Measurements from ENCODE around the gene FCN1.

Gene FCN1

GRCh38 chr9:134937566-134938345 is 20.0 kb upstream of the FCN1 start:
- DNase-seq (ENCODE audit: low read depth in 2 of 3, low spot score in 2 of 3), result no peak

- no peak for DNase-seq (ENCODE audit: low read depth in 2 of 3, low spot score in 2 of 3)
These were observed 19.4 kb upstream of the FCN1 start for GRCh38 chr9:134937164-134937555.

- DNase-seq (ENCODE audit: low read depth in 2 of 3, low spot score in 2 of 3), result no peak
These were observed 18.8 kb upstream of the FCN1 start for GRCh38 chr9:134936346-134937163.

GRCh38 chr9:134935701-134936345 is 18.1 kb upstream of the FCN1 start:
- DNase-seq (ENCODE audit: low read depth in 2 of 3, low spot score in 2 of 3), result no peak

- DNase-seq (ENCODE audit: low read depth in 2 of 3, low spot score in 2 of 3), result no peak
These were observed 17.4 kb upstream of the FCN1 start for GRCh38 chr9:134935056-134935640.

- DNase-seq (ENCODE audit: low read depth in 2 of 3, low spot score in 2 of 3), result no peak
These were observed 15.5 kb upstream of the FCN1 start for GRCh38 chr9:134933076-134933659.

GRCh38 chr9:134932606-134933005 is 14.9 kb upstream of the FCN1 start:
- no peak for DNase-seq (ENCODE audit: low read depth in 2 of 3, low spot score in 2 of 3)

- DNase-seq (ENCODE audit: low read depth in 2 of 3, low spot score in 2 of 3), result no peak
These were observed 14.5 kb upstream of the FCN1 start for GRCh38 chr9:134932171-134932570.

- DNase-seq (ENCODE audit: low read depth in 2 of 3, low spot score in 2 of 3), result no peak
These were observed 12.7 kb upstream of the FCN1 start for GRCh38 chr9:134930398-134930797.

- DNase-seq (ENCODE audit: low read depth in 2 of 3, low spot score in 2 of 3), result no peak
These were observed 11.8 kb upstream of the FCN1 start for GRCh38 chr9:134929193-134930158.

- no peak for DNase-seq (ENCODE audit: low read depth in 2 of 3, low spot score in 2 of 3)
These were observed 10.9 kb upstream of the FCN1 start for GRCh38 chr9:134928436-134929192.

- DNase-seq (ENCODE audit: low read depth in 2 of 3, low spot score in 2 of 3), result no peak
These were observed 7.3 kb upstream of the FCN1 start for GRCh38 chr9:134925011-134925511.

GRCh38 chr9:134923466-134923865 is 5.8 kb upstream of the FCN1 start:
- DNase-seq (ENCODE audit: low read depth in 2 of 3, low spot score in 2 of 3), result no peak

- no peak for DNase-seq (ENCODE audit: low read depth in 2 of 3, low spot score in 2 of 3)
These were observed 5.2 kb upstream of the FCN1 start for GRCh38 chr9:134922932-134923240.

- DNase-seq (ENCODE audit: low read depth in 2 of 3, low spot score in 2 of 3), result no peak
These were observed 4.6 kb upstream of the FCN1 start for GRCh38 chr9:134922066-134922931.

- no peak for DNase-seq (ENCODE audit: low read depth in 2 of 3, low spot score in 2 of 3)
These were observed 1.6 kb upstream of the FCN1 start for GRCh38 chr9:134919303-134919702.

- no peak for DNase-seq (ENCODE audit: low read depth in 2 of 3, low spot score in 2 of 3)
These were observed 934 bp upstream of the FCN1 start for GRCh38 chr9:134918646-134919045.

- DNase-seq (ENCODE audit: low read depth in 2 of 3, low spot score in 2 of 3), result no peak
These were observed 1.5 kb downstream of the FCN1 start for GRCh38 chr9:134916161-134916665.

Data from activated CD8-positive, alpha-beta memory T cell treated with anti-CD3 and anti-CD28 coated beads for 48 hours (primary cell).